HG03432 (cell line): ENCODE data around the gene KRTAP1-3.
"Not testable (repeated sequence)": the region's sequence is repeated elsewhere in the genome, so short reads cannot be mapped to it uniquely, and the experiment has no call there.

ENCODE experiments used
- ATAC-seq: cut with Tn5 transposase; IDR thresholded peaks from one replicate; pipeline ENCODE4 v1.9.1; 2021; ENCODE audit warnings: mild to moderate bottlenecking, moderate library complexity; ENCODE audit not compliant: unreplicated experiment

Gene KRTAP1-3

DNA sequence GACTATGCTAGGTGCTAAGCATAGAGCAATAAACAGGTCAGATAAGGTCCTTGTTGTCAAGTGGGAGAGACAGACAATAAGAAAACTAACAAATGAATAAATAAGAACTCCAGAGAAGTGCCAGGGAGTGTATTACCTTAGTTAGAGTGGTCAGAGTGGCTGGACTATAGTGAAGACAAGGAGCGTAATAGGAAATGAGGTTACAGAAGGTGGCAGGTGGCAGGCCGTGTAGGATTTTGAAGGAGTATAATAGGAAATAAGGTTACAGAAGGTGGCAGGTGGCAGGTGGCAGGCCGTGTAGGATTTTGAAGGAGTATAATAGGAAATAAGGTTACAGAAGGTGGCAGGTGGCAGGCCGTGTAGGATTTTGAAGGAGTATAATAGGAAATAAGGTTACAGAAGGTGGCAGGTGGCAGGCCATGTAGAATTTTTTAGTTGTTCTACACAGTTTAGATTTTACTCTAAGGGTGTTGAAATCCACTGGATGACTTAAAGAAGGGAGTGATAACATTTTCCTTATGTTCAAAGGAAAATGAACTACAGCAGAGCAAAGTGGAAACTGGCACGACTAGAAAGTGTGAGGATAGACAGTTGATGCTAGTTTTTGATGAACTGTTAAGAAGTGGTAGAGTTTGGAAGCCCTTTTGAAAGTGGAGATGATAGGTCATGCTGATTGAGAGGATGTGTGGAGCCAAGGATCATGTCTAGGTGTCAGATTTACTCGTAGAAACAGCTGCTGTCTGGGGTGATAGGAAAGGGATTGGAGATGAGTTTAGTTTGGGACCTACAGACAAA, 22.2 kb downstream of the KRTAP1-3 start:
- no peak for ATAC-seq

DNA sequence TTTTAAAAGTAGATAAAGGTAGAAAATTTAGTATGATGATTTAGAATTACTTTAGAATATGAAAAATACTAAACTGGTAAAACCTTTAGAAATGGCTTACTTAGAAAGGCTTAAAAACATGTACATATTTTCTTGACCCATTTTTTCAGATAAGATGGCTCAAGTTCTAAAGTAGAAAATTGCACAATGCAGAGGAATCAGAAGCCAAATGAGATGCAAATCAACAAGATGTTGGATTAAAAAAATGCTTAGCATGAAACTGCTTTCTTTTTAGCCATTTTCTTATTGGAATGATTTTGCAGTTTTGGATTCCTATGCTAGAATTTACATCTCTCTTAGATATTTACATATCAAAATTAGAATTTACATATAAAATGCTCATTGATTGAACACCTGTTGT, 24.2 kb downstream of the KRTAP1-3 start:
- ATAC-seq = no peak

DNA sequence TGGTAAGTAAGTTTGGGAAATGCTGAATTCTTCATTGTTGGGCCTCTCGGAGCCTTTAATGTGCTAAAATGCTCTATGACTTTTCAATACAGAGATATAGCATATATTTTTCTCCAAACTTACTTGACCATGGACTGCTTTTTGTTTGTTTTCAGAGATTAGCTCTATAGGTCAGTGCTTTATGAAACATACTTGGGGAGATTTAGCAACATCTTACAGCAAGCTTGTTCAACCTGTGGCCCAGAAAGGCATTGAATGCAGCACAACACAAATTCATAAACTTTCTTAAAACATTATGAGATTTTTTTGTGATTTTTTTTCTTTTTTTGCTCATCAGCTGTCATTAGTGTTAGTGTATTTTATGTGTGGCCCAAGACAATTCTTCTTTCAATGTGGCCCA, 24.7 kb downstream of the KRTAP1-3 start:
- no peak for ATAC-seq

DNA sequence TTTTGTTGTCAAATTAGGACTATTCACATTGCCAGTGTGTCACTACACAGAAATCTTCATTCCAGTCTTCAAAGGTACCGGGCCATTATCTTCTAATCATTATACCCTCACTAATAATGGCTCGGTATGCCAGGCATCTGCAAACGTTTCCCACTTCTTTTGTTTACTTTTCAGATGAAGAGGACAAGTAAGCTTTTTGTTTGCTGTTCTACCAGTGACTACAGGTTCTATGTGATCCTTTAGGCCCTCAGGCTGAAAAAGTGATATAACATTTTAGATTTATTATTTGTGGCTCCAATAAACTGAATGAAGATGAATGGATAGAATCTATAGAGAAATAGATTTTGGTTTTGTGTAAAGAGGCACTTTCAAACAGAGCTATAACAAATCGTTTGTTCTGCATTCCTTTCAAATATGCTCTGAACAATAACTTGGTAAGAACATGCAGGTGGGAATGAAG, 25.3 kb downstream of the KRTAP1-3 start:
- no peak for ATAC-seq

DNA sequence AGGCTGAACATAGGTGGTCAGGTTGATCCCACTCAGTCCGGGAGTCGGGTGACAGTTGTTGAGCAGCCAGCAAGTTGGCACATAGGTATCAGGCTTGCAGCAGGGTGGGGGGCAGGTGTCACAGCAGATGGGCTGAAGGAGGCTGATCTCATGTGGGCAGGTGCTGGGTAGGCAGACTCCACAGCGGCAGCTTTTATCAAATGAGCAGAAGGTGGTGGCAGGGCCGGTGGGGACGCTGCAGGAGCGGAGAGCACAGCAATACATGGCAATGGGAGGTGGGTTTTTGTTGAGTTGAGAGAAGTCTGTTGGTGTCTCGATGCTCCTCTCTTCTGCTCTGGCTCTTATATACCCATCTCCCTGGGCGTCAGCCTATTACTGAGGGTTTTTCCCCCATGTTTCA, 25.9 kb downstream of the KRTAP1-3 start, which contains the start of gene KRTAP3-1:
Gene KRTAP3-1, minus strand, starts transcription at position 318 of the 400 bp plus-strand sequence. Its CDS starts 54 bp downstream, at position 264.
- ATAC-seq = no peak

DNA sequence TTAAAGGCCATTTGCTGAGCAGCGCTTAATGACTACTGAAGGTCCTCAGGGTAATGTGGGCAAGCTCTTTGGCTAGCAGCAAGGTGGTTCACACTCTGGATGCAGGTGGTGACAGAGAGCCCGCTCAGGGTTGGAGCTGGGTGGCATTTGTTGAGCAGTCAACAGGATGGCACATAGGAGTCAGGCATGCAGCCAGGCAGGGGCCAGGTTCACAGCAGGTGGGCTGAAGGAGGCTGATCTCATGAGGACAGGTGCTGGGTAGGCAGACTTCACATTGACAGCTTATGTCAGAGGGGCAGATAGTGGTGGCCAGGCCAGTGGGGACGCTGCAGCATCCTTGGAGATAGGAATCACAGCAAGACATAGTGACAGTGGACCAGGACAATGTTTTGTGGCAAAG, 30.3 kb downstream of the KRTAP1-3 start:
- ATAC-seq = no peak

DNA sequence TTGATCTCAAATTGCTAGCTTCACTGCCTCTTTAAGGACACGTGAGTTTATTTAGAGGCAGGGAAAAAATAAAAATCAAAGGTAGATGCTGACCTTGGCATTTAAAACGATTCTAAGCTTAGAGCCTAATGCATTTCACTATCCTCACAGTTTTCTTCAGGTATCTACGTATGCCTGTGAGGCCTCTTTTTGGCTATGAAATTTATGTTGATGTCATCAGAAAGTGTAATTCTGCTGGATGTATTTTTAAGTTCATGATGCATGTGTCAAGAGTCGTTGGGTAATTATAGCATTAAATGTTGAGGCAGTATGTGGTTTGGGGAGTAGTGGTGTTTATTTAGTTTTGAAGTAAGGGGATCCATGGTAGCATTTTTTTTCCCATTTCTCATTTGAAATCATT, 30.7 kb downstream of the KRTAP1-3 start:
- ATAC-seq = no peak

DNA sequence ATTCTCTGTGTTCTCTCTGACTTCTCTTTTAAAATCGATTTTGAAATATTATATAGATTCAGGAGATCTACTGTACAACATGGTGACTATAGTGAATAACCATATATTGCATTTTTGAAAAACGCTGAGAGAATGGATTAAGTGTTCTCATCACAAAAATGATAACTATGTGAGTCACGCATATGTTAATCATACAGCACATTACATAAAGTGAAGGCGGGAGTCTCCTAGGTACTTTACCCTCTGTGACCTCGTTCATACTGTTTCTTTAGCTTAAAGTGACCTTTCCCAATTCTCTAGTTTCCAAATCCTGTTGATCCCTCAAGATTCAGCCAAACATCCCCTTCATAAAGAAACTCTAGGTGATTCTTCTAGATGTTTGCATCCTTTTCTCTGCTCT, 31.9 kb downstream of the KRTAP1-3 start:
- ATAC-seq = no peak

DNA sequence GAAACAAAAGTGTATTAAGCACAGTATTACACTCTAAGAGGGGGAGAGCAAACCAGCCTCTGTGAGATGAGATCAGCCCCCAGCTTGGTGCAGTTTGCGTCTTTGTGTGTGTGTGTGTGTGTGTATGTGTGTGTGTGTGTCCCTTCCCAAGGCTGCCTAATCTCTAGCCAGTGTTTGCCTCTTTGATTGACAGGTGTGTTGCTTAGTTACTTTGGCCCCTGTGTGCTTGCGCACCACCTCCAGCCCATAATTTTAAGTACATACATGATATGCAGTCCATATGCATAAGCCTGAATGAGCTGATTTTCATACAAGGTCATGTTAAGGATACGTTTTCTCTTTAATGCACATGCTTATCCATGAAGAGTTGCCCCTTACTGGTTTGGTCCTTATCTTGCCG, 32.9 kb downstream of the KRTAP1-3 start:
- ATAC-seq = no peak

DNA sequence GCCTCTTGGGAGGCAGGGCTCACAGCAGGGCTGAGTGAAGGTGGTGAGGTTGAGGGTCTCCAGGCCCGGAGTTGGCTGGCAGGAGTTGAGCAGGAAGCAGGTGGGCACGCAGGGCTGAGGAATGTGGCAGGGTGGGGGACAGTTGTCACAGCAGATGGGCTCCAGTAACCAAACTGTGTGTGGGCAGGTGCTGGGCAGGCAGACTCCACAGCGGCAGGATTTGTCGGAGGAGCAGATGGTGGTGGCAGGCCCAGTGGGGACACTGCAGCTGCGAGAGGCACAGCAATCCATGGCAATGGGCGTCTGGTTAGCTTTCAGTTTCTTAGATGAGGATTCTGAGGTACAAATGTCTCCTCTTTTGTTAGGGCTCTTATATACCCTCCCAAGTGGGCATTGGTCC, 35.1 kb downstream of the KRTAP1-3 start, which contains the start of gene KRTAP3-2:
Gene KRTAP3-2, minus strand, starts transcription at position 344 of the 400 bp plus-strand sequence. Its CDS starts 53 bp downstream, at position 291.
- ATAC-seq = not testable (repeated sequence)

DNA sequence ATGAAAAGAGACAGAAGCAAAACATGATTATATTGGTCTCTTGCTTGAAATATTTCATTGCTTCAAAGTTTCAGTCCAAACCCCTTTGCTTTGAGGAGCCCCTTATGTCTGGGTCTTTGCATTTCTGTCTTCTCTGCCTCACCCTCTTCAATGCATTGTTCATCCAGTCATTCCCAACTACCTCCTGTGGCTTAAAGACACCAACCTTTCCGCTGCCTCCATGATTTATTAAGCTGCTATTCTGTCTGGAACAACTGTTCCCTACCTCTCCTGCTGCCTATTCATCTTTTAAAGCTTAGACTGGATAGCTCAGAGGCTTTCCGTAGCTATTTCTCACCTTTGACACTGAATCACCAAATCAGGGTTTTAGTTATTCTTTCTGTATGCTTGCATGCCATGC, 37.3 kb downstream of the KRTAP1-3 start:
- no peak for ATAC-seq

DNA sequence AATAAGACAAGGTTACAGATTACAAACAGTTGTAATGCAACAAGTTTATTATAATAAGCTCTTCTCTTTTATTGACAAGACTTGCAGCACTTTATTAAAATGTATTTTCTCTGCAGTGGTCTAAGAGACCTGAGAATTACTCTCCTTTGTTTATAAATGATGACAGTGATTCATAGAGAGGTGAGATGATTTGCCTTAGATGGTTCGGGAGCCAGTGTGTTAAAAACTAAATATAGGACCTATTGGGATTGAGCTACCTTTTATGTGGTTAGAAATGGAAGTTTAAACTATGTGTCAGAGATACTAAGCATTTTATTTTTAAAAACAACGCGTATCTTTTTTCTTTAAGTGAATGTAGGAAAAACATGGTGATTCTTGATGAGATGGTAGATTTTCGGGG, 37.8 kb downstream of the KRTAP1-3 start:
- ATAC-seq = no peak

DNA sequence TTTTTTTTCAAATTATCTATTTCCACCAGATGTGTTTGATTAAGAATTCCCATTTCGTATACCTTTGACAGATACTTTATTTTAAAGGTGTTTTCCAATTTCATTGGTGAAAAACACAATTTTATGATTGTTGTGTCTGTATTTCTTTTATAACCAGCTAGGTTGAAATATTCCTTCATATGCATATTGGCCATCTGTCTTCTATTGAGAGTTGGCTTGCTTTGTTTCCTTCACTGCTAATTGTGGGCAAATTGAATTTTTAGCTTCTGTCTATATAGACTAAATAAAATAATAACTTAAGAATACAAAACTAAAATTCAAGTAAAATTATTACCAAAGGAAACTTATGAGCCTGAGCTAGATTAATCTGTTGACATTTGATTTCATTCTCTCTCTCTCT, 39.6 kb downstream of the KRTAP1-3 start:
- no peak for ATAC-seq

DNA sequence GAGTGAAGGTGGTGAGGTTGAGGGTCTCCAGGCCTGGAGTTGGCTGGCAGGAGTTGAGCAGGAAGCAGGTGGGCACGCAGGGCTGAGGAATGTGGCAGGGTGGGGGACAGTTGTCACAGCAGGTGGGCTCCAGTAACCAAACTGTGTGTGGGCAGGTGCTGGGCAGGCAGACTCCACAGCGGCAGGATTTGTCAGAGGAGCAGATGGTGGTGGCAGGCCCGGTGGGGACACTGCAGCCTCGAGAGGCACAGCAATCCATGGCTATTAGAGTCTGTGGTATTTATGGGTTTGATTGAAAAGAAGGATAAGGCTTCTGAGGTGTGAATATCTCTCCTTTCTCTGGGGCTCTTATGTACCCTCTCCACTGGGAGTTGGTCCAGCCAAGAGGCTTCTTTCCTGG, 40.8 kb downstream of the KRTAP1-3 start, which contains the start of gene KRTAP3-3:
Gene KRTAP3-3, minus strand, starts transcription at position 326 of the 400 bp plus-strand sequence. Its CDS starts 67 bp downstream, at position 259.
- no peak for ATAC-seq

DNA sequence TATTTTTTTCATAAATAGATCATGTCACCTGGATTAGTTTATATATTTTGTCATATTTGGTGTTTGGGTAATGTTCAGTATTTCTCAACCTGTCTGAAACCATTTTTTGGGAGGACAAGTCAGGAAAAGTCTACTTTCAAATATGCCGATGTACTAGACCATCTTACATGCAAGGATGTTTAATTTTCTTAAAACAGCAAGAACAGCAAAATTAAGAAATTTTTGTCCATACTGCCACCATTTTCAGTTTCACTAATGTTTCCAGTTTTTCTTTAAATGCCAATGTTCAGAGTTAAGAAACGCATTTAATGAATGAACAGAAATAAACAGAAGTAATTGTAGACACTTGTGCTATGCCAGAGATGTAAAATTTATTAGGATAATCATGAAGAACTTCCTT, 41.6 kb downstream of the KRTAP1-3 start:
- no peak for ATAC-seq

DNA sequence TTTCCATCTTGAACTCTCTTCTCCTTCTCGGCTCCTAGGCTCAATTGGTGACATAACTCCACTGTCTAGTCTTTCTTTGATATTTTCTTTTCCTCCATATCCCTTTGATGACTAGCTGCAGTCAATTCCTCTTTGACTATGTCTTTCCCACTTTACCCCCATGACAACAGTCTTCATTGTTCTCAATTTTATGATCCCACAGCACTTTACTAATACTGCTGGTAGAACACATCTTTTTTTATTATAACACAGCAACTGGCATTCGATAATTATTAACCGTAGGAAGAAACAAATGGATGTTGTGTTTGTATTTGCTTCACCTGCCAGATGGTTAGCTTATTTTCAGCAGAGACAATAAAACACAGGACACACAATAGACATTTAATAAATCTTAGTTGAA, 42.0 kb downstream of the KRTAP1-3 start:
- no peak for ATAC-seq

DNA sequence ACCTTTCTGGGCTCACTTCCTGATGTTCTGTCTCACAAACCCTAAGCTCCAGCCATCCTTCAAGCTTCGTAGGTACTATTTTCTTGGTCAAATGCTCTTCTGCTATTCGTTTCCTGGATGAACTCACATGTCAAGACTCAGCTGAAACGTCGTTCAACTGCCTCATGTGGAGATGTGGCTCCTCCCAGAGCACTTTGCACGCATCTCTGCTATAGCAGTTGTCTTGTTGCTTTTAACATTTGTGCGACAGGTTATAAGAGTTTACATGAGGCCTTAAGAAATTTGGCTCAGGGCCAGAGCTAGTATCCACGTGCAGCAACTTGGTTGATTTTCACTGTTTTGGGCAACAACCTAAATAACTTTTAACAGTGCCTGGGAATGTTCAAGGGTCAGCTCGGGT, 47.8 kb downstream of the KRTAP1-3 start:
- no peak for ATAC-seq

DNA sequence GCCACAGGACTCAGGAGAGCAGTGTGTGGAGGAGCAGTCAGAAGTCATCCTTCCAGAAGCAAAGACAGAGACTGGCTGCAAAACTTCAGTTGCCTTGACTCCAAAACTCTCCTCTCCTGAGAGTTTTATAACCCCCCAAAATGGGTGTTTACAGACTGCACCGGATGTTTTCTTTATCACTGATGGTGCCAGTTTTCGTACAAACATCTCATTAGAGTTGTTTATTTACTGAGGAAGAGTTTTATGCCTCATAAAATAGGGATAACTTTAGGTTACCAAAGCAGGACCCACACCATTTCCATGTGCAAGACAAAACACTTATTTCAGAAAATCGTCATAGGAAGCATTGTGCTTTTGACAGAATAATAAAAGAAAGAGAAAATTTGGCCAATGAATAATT, 50.4 kb downstream of the KRTAP1-3 start, which contains the start of gene KRT40:
Gene KRT40, minus strand, starts transcription at position 101 of the 400 bp plus-strand sequence. Its CDS starts 53 bp downstream, at position 48.
- no peak for ATAC-seq
